ENCODE measurements around the gene F13A1. TPM values are rescaled to one million over a fixed set of nuclear protein-coding genes. Genes with fewer than 3 reads are reported as not detected.

F13A1 gene
- polyA plus RNA-seq, 2 of the 4 experiments (the other 2 are of a cell fraction), result not detected

GRCh38 chr6:6333501-6333900, 13.0 kb upstream of the F13A1 start:
- H3K4me2 ChIP-seq, result no peak overlapping the region
- H3K4me3 ChIP-seq, result no peak overlapping the region
- WGBS (ENCODE audit: missing lambda C conversion rate), result 57% methylated on average over 1 of the region's 1 CpG
- DNase-seq (ENCODE audit: low read depth in 1 of 2, low spot score in 1 of 2) (no peak), FAIRE-seq (no peak), ATAC-seq (no peak)
- CTCF ChIA-PET, result no interaction called here
- POLR2A ChIA-PET, result no interaction called here
- TF ChIP-seq POLR2A (IDR thresholded peaks at IDR 0.05; ENCODE audit: low read length) (no peak), PBX3 (IDR thresholded peaks at IDR 0.05) (no peak), FOSB (CRISPR knock-in tag; IDR thresholded peaks at IDR 0.05) (no peak), E2F6 (IDR thresholded peaks at IDR 0.05; ENCODE audit: borderline replicate concordance, low read depth) (no peak), RAD21 (conservative IDR thresholded peaks at IDR 0.05 in 1 of 2, IDR thresholded peaks at IDR 0.05 in 1 of 2) (no peak), CHD4 (IDR thresholded peaks at IDR 0.05; ENCODE audit: borderline replicate concordance) (no peak), HES2 (IDR thresholded peaks at IDR 0.05) (no peak), EHF (CRISPR knock-in tag; IDR thresholded peaks at IDR 0.05) (no peak), HOXB13 (CRISPR knock-in tag; IDR thresholded peaks at IDR 0.05; ENCODE audit: low read depth) (no peak), BHLHE40 (IDR thresholded peaks at IDR 0.05; ENCODE audit: low read depth, low read length) (no peak), GATA3 (IDR thresholded peaks at IDR 0.05; ENCODE audit: borderline replicate concordance) (no peak), RCOR1 (IDR thresholded peaks at IDR 0.05; ENCODE audit: low read depth, low read length) (no peak), SMC3 (IDR thresholded peaks at IDR 0.05) (no peak), RFX5 (IDR thresholded peaks at IDR 0.05) (no peak), HEYL (CRISPR knock-in tag; IDR thresholded peaks at IDR 0.05) (no peak)
- TF ChIP-seq, protein P1, sequence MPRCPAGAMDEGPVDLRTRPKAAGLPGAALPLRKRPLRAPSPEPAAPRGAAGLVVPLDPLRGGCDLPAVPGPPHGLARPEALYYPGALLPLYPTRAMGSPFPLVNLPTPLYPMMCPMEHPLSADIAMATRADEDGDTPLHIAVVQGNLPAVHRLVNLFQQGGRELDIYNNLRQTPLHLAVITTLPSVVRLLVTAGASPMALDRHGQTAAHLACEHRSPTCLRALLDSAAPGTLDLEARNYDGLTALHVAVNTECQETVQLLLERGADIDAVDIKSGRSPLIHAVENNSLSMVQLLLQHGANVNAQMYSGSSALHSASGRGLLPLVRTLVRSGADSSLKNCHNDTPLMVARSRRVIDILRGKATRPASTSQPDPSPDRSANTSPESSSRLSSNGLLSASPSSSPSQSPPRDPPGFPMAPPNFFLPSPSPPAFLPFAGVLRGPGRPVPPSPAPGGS (IDR thresholded peaks at IDR 0.05), result no peak
- TF ChIP-seq, protein P2, sequence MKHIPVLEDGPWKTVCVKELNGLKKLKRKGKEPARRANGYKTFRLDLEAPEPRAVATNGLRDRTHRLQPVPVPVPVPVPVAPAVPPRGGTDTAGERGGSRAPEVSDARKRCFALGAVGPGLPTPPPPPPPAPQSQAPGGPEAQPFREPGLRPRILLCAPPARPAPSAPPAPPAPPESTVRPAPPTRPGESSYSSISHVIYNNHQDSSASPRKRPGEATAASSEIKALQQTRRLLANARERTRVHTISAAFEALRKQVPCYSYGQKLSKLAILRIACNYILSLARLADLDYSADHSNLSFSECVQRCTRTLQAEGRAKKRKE (CRISPR knock-in tag; IDR thresholded peaks at IDR 0.05; ENCODE audit: low read depth), result no peak
- no peak overlapping the region for H3K27ac ChIP-seq
- no peaks in the 10 kb centered on the region for H3K9me3 ChIP-seq
- no peaks in the 10 kb centered on the region for H3K4me1 ChIP-seq

GRCh38 chr6:6332811-6333244, 12.4 kb upstream of the F13A1 start:
- H3K9me3 ChIP-seq, result no peaks in the 10 kb centered on the region
- ChIA-PET POLR2A (no interaction called here), CTCF (interaction anchor here (0.6 to 0.7 kb wide), 2 partner anchors 16 to 119 kb away, joined by 3 to 4 read pairs; no protein-coding TSS in a partner anchor)
- FAIRE-seq (no peak), DNase-seq (ENCODE audit: low read depth in 1 of 2, low spot score in 1 of 2) (no peak), ATAC-seq (no peak)
- H3K4me2 ChIP-seq, result no peak overlapping the region
- no peak overlapping the region for H3K4me3 ChIP-seq
- WGBS (ENCODE audit: missing lambda C conversion rate), result 5% methylated on average over 3 of the region's 3 CpGs
- H3K4me1 ChIP-seq, result no peaks in the 10 kb centered on the region
- TF ChIP-seq POLR2A (IDR thresholded peaks at IDR 0.05; ENCODE audit: low read length) (no peak), RFX5 (IDR thresholded peaks at IDR 0.05) (no peak), BHLHE40 (IDR thresholded peaks at IDR 0.05; ENCODE audit: low read depth, low read length) (no peak), E2F6 (IDR thresholded peaks at IDR 0.05; ENCODE audit: borderline replicate concordance, low read depth) (no peak), HOXB5 (CRISPR knock-in tag; IDR thresholded peaks at IDR 0.05) (no peak), NFE2L2 (conservative IDR thresholded peaks at IDR 0.05; ENCODE audit: low read length) (no peak), NR3C1 (IDR thresholded peaks at IDR 0.05) (no peak), SMC3 (IDR thresholded peaks at IDR 0.05) (no peak), RCOR1 (IDR thresholded peaks at IDR 0.05; ENCODE audit: low read depth, low read length) (no peak), NPAS2 (CRISPR knock-in tag; IDR thresholded peaks at IDR 0.05; ENCODE audit: borderline replicate concordance) (no peak), POLR2AphosphoS2 (conservative IDR thresholded peaks at IDR 0.05; ENCODE audit: low read length) (no peak), HOXB13 (CRISPR knock-in tag; IDR thresholded peaks at IDR 0.05; ENCODE audit: low read depth) (no peak), ESRRA (IDR thresholded peaks at IDR 0.05; ENCODE audit: borderline replicate concordance, low read length) (no peak), RAD21 (conservative IDR thresholded peaks at IDR 0.05 in 1 of 2, IDR thresholded peaks at IDR 0.05 in 1 of 2) (no peak), PBX3 (IDR thresholded peaks at IDR 0.05) (no peak), HES2 (IDR thresholded peaks at IDR 0.05) (no peak), HMGXB4 (CRISPR knock-in tag; IDR thresholded peaks at IDR 0.05; ENCODE audit: borderline replicate concordance) (no peak), HDAC2 (IDR thresholded peaks at IDR 0.05) (no peak)
- TF ChIP-seq, protein P2 (CRISPR knock-in tag; IDR thresholded peaks at IDR 0.05; ENCODE audit: low read depth), result no peak
- no peak overlapping the region for H3K27ac ChIP-seq
